ENCODE data around the gene NHLH1.

Gene NHLH1

DNA sequence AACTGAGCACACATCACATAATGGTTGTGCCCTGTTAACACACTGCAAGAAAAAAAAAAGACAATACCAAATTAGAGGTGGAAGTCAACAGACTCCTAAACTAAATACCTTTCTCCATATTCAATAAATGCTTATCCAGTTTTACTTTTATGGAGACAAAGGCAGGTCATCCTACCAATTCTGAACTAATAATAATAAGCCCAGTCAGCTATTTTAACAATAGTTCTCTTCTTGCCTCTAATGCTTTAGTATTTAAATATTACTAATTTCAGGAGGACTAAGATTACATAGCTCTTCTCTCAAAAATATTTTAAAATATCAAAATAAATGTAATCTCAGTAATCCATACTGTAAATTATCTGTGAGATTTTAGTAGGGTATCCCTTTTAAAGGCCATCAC, 34.4 kb upstream of the NHLH1 start:
- Histone ChIP-seq H3K27ac (replicated peaks) (no peak overlapping the region), H3K4me3 (replicated peaks; ENCODE audit: insufficient read depth, low read length) (no peak overlapping the region), H3K27me3 (ENCODE audit: insufficient read depth, poor library complexity, severe bottlenecking) (no peaks in the 10 kb centered on the region)
- no peak for DNase-seq (ENCODE audit: low read depth in 1 of 2, low spot score in 1 of 2)
- TF ChIP-seq, protein P1, sequence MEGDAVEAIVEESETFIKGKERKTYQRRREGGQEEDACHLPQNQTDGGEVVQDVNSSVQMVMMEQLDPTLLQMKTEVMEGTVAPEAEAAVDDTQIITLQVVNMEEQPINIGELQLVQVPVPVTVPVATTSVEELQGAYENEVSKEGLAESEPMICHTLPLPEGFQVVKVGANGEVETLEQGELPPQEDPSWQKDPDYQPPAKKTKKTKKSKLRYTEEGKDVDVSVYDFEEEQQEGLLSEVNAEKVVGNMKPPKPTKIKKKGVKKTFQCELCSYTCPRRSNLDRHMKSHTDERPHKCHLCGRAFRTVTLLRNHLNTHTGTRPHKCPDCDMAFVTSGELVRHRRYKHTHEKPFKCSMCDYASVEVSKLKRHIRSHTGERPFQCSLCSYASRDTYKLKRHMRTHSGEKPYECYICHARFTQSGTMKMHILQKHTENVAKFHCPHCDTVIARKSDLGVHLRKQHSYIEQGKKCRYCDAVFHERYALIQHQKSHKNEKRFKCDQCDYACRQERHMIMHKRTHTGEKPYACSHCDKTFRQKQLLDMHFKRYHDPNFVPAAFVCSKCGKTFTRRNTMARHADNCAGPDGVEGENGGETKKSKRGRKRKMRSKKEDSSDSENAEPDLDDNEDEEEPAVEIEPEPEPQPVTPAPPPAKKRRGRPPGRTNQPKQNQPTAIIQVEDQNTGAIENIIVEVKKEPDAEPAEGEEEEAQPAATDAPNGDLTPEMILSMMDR (IDR thresholded peaks at IDR 0.05; ENCODE audit: insufficient read depth, low read length) = no peak
- TF ChIP-seq POLR2AphosphoS5 (IDR thresholded peaks at IDR 0.05; ENCODE audit: low read depth) (no peak), GABPA (IDR thresholded peaks at IDR 0.05; ENCODE audit: low read depth) (no peak), SPI1 (IDR thresholded peaks at IDR 0.05; ENCODE audit: borderline replicate concordance, low read depth) (no peak)
- TF ChIP-seq, protein P2, sequence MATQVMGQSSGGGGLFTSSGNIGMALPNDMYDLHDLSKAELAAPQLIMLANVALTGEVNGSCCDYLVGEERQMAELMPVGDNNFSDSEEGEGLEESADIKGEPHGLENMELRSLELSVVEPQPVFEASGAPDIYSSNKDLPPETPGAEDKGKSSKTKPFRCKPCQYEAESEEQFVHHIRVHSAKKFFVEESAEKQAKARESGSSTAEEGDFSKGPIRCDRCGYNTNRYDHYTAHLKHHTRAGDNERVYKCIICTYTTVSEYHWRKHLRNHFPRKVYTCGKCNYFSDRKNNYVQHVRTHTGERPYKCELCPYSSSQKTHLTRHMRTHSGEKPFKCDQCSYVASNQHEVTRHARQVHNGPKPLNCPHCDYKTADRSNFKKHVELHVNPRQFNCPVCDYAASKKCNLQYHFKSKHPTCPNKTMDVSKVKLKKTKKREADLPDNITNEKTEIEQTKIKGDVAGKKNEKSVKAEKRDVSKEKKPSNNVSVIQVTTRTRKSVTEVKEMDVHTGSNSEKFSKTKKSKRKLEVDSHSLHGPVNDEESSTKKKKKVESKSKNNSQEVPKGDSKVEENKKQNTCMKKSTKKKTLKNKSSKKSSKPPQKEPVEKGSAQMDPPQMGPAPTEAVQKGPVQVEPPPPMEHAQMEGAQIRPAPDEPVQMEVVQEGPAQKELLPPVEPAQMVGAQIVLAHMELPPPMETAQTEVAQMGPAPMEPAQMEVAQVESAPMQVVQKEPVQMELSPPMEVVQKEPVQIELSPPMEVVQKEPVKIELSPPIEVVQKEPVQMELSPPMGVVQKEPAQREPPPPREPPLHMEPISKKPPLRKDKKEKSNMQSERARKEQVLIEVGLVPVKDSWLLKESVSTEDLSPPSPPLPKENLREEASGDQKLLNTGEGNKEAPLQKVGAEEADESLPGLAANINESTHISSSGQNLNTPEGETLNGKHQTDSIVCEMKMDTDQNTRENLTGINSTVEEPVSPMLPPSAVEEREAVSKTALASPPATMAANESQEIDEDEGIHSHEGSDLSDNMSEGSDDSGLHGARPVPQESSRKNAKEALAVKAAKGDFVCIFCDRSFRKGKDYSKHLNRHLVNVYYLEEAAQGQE (IDR thresholded peaks at IDR 0.05; ENCODE audit: insufficient replicate concordance, low read depth) = no peak

DNA sequence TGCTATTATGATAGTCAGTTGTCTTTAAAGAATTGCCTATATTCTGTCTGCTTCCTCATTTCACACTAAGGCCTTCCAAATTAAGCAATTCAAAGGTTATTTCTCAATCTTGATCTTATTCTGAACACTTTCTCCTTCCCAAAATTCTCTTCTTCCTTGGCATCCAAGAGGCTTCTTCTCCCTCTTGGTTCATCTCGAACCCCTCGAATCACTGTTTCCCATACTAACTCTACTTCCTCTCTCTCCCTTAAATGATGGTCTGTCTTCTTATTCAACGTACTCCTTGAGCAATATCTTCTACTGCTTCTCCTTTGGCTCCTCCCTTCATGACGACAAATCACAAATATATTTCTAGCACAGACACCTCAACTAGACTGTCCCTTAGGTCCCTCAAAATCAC, 28.3 kb upstream of the NHLH1 start:
- H3K27ac ChIP-seq (replicated peaks) = no peak overlapping the region
- no peak for TF ChIP-seq POLR2AphosphoS5 (IDR thresholded peaks at IDR 0.05; ENCODE audit: low read depth)
- peak; percentile 71; the same call in 1 of the 2 replicates for TF ChIP-seq SPI1 (IDR thresholded peaks at IDR 0.05; ENCODE audit: borderline replicate concordance, low read depth)
- H3K4me3 ChIP-seq (replicated peaks; ENCODE audit: insufficient read depth, low read length) = no peak overlapping the region
- DNase-seq (ENCODE audit: low read depth in 1 of 2, low spot score in 1 of 2) = peak; percentile 43 to 85
- H3K27me3 ChIP-seq (ENCODE audit: insufficient read depth, poor library complexity, severe bottlenecking) = no peaks in the 10 kb centered on the region

DNA sequence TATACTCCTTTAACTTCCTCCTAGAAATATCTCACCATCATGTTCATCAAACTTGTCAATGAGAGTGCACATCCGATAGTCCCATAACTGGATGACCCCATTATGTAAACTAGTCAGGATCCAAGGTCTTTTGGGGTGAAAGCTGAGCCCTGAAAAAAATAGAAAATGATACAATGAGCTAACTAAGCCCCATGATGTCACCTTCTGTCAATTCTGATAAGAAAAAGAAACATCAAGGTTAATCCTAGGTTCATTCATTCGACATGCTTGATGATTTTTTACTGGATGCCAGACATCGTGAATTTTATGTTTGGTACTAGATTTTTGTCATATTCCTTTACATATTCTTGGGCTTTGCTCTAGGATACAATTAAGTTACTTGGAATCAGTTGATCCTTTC, 26.7 kb upstream of the NHLH1 start:
- Histone ChIP-seq H3K27me3 (ENCODE audit: insufficient read depth, poor library complexity, severe bottlenecking) (no peaks in the 10 kb centered on the region), H3K27ac (replicated peaks) (no peak overlapping the region), H3K4me3 (replicated peaks; ENCODE audit: insufficient read depth, low read length) (no peak overlapping the region)
- TF ChIP-seq, protein P1 (IDR thresholded peaks at IDR 0.05; ENCODE audit: insufficient read depth, low read length) = no peak
- no peak for DNase-seq (ENCODE audit: low read depth in 1 of 2, low spot score in 1 of 2)

DNA sequence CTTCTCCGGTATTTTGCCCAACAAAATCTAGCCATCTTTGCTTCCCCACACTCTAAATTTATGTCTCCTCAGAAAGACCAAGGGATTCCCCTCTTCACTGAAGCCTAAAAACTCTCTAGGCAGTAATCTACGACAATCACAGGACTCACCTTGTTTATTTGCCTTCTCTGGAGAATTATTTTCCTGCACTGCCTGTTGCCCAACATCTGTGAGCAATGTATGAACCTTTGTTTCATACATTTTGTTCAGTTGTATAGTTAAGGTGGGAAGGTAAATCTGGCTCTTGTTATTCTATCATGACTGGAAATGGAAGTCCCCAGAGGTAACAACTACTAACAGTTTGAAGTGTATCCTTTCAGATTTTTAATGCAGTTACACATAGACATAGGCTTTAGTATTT, 26.0 kb upstream of the NHLH1 start:
- H3K27ac ChIP-seq (replicated peaks) = no peak overlapping the region
- H3K4me3 ChIP-seq (replicated peaks; ENCODE audit: insufficient read depth, low read length) = no peak overlapping the region
- no peak for DNase-seq (ENCODE audit: low read depth in 1 of 2, low spot score in 1 of 2)
- H3K27me3 ChIP-seq (ENCODE audit: insufficient read depth, poor library complexity, severe bottlenecking) = no peaks in the 10 kb centered on the region
- TF ChIP-seq POLR2AphosphoS5 (IDR thresholded peaks at IDR 0.05; ENCODE audit: low read depth) = no peak
- TF ChIP-seq GABPA (IDR thresholded peaks at IDR 0.05; ENCODE audit: low read depth) = no peak
- TF ChIP-seq, protein P1 (IDR thresholded peaks at IDR 0.05; ENCODE audit: insufficient read depth, low read length) = no peak

DNA sequence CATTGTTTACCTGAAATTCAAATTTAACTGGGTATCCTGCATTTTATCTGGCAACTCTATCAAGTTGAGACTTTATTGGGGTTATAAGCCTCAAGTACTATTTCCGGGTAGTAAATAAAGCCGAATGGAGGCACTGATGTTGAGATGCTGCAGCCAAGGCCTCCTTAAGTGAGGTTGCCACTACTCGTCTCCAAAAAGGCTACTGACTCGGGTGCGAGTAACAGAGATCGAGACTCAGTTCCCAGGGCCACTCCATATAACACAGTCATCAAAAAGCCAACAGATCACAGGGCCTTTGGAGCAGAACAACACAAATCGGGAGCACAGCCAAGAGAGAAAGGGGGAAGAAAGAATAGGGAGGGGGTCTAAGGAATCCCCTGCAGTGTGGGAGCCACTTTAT, 24.3 kb upstream of the NHLH1 start:
- Histone ChIP-seq H3K4me3 (replicated peaks; ENCODE audit: insufficient read depth, low read length) (peak overlapping the region; percentile 93), H3K27ac (replicated peaks) (peak overlapping the region; percentile 97), H3K27me3 (ENCODE audit: insufficient read depth, poor library complexity, severe bottlenecking) (no peaks in the 10 kb centered on the region)
- no peak for TF ChIP-seq SPI1 (IDR thresholded peaks at IDR 0.05; ENCODE audit: borderline replicate concordance, low read depth)
- TF ChIP-seq, protein P2 (IDR thresholded peaks at IDR 0.05; ENCODE audit: insufficient replicate concordance, low read depth) = no peak
- TF ChIP-seq, protein P1 (IDR thresholded peaks at IDR 0.05; ENCODE audit: insufficient read depth, low read length) = no peak
- no peak for TF ChIP-seq POLR2AphosphoS5 (IDR thresholded peaks at IDR 0.05; ENCODE audit: low read depth)
- TF ChIP-seq GABPA (IDR thresholded peaks at IDR 0.05; ENCODE audit: low read depth) = no peak
- DNase-seq (ENCODE audit: low read depth in 1 of 2, low spot score in 1 of 2) = no peak

Measured in HL-60 (cell line).